Kidney (tissue), 14 donors: Measurements from ENCODE around the gene CYP2W1. TPM values are rescaled to one million over a fixed set of nuclear protein-coding genes. Genes with fewer than 3 reads are reported as not detected.

ENCODE experiments used
- DNase-seq, 5 donors: peaks; one replicate each; pipeline ENCODE4 v3.0.0-alpha.2; 2013 to 2020
- FAIRE-seq: peaks from 2 replicates; lab custom pipeline; 2012; peaks lifted over from hg19 to GRCh38; lab: Jason Lieb, UNC
- H3K27ac ChIP-seq, 2 donors: one replicate each; pipeline ENCODE4 v1.7.0; 2013; ENCODE audit warnings: low read depth in 2 of 2, low read length in 2 of 2, inconsistent platforms in 1 of 2
- H3K27me3 ChIP-seq: one replicate; pipeline ENCODE4 v1.7.1; 2013; ENCODE audit warnings: low read length, inconsistent platforms; ENCODE audit not compliant: control insufficient read depth, insufficient read depth
- H3K36me3 ChIP-seq, 3 donors: one replicate each; pipeline versions ENCODE4 v1.7.0 to v1.7.1; 2013; ENCODE audit warnings: low read length in 3 of 3, control low read depth in 1 of 3, inconsistent platforms in 1 of 3; ENCODE audit not compliant: insufficient read depth in 3 of 3, control insufficient read depth in 2 of 3
- H3K4me1 ChIP-seq, 3 donors: one replicate each; pipeline versions ENCODE4 v1.7.0 to v1.7.1; 2013; ENCODE audit warnings: low read length in 3 of 3, inconsistent platforms in 1 of 3, low read depth in 1 of 3; ENCODE audit not compliant: control insufficient read depth in 2 of 3, insufficient read depth in 2 of 3
- H3K4me3 ChIP-seq, 3 donors: one replicate each; pipeline versions ENCODE4 v1.7.0 to v1.8.1; 2013; ENCODE audit warnings: low read length in 3 of 3, control low read depth in 1 of 3, inconsistent platforms in 1 of 3
- H3K9ac ChIP-seq, 3 donors: one replicate each; pipeline versions ENCODE4 v1.7.0 to v1.7.1; 2013; ENCODE audit warnings: low read length in 3 of 3, control low read depth in 1 of 3, inconsistent platforms in 1 of 3
- H3K9me3 ChIP-seq, 3 donors: one replicate each; pipeline versions ENCODE4 v1.7.0 to v1.7.1; 2013; ENCODE audit warnings: low read length in 3 of 3, control low read depth in 1 of 3, inconsistent platforms in 1 of 3; ENCODE audit not compliant: control insufficient read depth in 2 of 3, insufficient read depth in 1 of 3
- intact Hi-C: fragments of 100-400 bp; cut with DNase I; formaldehyde crosslinking; loops from one replicate; pipeline ENCODE4 v1.11.1; 2022
- polyA plus RNA-seq: library from polyadenylated mRNA; stranded (reverse); fragments of 350-450 nt; fragmentation: Illumina TruSeq; extraction: RNeasy Lipid Tissue Mini Kit (QIAGEN cat#74804); gene quantifications from one replicate; pipeline ENCODE4 v1.2.3, GENCODE V29; 2014; ENCODE audit warnings: low read depth, low replicate concordance; ENCODE audit not compliant: insufficient read depth
- total RNA-seq: library from RNA; stranded (reverse); fragmentation: NEBNext Ultra II Directional; extraction: Animal tissue kit (Norgen Biotek cat#: 25700); gene quantifications from one replicate; pipeline ENCODE4 v1.2.1, GENCODE V29; 2021
- TF ChIP-seq, protein P1 (sequence below): IDR thresholded peaks from 3 replicates; pipeline ENCODE4 v1.5.1; 2012; ENCODE audit warnings: mild to moderate bottlenecking, moderate library complexity, borderline replicate concordance; ENCODE audit not compliant: insufficient read depth; ENCODE audit errors: extremely low read depth
- donor health status: control.
- donor health status: control.
- donor health status: control.
- donor health status: control.
- donor health status: control.
- donor health status: DM: yes; HTN: yes; CAD: no.
- donor health status: Normal renal cell carcinoma (clear cell type).

CYP2W1 gene
- total and polyA plus RNA-seq, 2 donors from 2014 or later: 0.13 to 0.17 TPM

DNA sequence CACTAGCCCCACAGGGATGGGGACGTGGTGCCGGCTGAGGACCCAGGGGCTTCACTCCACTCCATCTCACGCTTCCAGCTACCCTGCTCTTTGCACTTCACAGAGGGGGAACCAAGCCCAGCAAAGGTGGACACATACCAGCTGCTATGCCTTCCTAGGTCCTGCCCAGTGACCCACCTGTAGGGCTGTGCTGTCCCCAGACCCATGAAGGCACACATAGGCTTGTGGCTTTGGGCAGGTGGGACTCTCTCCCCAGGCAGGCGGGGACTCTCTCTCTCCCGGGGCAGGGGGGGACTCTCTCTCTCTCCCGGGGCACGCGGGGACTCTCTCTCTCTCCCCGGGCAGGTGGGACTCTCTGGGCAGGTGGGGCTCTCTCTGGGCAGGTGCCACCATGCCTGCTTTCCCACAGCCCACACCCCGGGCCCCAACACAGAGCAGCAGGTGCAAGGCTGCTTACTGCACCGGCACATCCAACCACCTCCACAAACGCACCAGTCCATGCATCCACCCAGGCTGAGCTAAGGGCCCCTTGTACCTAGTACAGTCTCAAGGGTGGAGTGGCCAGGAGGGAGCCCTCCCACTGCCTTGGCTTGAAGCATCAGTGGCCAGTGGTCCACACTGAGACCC, 47.6 kb downstream of the CYP2W1 start:
- TF ChIP-seq, protein P1, sequence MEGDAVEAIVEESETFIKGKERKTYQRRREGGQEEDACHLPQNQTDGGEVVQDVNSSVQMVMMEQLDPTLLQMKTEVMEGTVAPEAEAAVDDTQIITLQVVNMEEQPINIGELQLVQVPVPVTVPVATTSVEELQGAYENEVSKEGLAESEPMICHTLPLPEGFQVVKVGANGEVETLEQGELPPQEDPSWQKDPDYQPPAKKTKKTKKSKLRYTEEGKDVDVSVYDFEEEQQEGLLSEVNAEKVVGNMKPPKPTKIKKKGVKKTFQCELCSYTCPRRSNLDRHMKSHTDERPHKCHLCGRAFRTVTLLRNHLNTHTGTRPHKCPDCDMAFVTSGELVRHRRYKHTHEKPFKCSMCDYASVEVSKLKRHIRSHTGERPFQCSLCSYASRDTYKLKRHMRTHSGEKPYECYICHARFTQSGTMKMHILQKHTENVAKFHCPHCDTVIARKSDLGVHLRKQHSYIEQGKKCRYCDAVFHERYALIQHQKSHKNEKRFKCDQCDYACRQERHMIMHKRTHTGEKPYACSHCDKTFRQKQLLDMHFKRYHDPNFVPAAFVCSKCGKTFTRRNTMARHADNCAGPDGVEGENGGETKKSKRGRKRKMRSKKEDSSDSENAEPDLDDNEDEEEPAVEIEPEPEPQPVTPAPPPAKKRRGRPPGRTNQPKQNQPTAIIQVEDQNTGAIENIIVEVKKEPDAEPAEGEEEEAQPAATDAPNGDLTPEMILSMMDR: no peak
- Histone ChIP-seq H3K9ac (no peak overlapping the region), H3K36me3 (no peaks in the 10 kb centered on the region), H3K27ac (no peak overlapping the region), H3K4me3 (no peak overlapping the region), H3K27me3 (no peaks in the 10 kb centered on the region), H3K4me1 (peaks cover 0 to 15% (median 0%) of the 10 kb centered on the region in 3 donors), H3K9me3 (no peaks in the 10 kb centered on the region)
- DNase-seq (peak in 2 of 5 donors; percentile 49 to 53), FAIRE-seq (no peak)
- intact Hi-C loops: no loop called here

DNA sequence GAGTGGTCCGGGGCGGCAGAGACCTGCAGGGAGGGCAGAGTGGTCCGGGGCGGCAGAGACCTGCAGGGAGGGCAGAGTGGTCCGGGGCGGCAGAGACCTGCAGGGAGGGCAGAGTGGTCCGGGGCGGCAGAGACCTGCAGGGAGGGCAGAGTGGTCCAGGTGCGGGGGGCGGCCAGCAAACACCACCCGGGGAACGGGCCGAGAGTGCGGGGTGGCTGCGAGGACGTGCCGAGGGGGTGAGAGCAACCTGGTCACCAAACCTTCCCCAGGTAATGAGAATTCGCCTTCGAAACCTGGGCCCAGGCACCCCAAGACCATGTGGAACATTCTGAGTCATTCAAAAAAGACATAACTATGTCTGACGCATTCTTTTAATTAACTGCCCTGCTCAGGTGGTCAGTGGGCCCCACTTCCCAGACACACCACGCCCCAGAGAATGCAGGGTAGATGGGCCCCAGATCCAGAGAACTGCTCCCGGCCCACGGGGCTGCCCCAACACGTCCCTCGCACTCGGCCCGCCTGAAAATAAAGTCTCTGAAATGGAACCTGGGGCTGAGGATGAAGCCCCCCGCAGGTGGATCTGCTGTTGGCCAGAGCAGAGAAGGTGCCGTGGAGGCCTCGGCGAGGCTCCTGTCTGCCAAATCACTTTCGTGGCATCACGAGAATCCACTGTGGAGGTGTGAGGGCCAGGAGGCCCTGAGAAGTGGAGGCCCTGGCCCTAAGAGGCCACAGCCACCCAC, 48.9 kb downstream of the CYP2W1 start:
- no peak for FAIRE-seq
- Histone ChIP-seq H3K4me3 (no peak overlapping the region), H3K9ac (no peak overlapping the region), H3K27me3 (no peaks in the 10 kb centered on the region), H3K36me3 (no peaks in the 10 kb centered on the region), H3K9me3 (no peaks in the 10 kb centered on the region), H3K27ac (no peak overlapping the region), H3K4me1 (peaks cover 0 to 10% (median 0%) of the 10 kb centered on the region in 3 donors)
- intact Hi-C loops: no loop called here
- DNase-seq: peak in 1 of 5 donors; percentile 51
- TF ChIP-seq, protein P1: no peak

DNA sequence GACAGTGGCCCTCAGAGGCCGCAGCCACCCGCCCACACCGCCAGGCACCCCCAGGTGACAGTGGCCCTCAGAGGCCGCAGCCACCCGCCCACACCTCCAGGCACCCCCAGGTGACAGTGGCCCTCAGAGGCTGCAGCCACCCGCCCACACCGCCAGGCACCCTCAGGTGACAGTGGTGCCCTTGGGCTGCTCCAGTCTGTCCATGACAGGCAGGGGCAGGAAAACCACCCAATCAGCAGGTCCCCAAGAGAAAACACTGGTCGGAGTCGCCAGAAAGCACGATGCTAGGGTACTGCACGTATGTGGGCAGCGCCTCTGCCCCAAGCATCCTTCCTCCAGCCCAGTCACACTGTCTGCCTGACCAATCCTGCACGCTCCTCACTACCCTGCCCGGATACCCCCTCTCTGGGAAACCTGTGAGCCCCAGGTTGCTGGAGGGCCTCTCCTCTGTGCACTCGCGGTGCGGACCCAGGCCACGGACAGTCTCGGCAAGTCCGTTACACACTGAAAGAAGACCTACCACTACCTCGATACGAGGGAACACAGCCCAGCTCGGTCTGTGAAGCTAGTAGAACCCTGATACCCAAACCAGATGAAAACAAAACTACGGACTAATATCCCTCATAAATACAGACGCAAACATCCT, 49.7 kb downstream of the CYP2W1 start:
- Histone ChIP-seq H3K27ac (no peak overlapping the region), H3K4me1 (peaks cover 0 to 6% (median 0%) of the 10 kb centered on the region in 3 donors), H3K9ac (no peak overlapping the region), H3K27me3 (no peaks in the 10 kb centered on the region), H3K4me3 (no peak overlapping the region), H3K9me3 (no peaks in the 10 kb centered on the region), H3K36me3 (no peaks in the 10 kb centered on the region)
- TF ChIP-seq, protein P1: no peak
- FAIRE-seq (no peak), DNase-seq (peak in 1 of 5 donors; percentile 66)
- intact Hi-C loops: no loop called here
